C4-2B (cell line): ENCODE data around the gene ACSM2A.
"Not testable (repeated sequence)": the region's sequence is repeated elsewhere in the genome, so short reads cannot be mapped to it uniquely, and the experiment has no call there.

Source experiments
- H3K27ac ChIP-seq: fragments of 450-650 bp; 2 replicates; pipeline ENCODE4 v1.5.1; 2017
- CTCF ChIP-seq: fragments of 450-650 bp; conservative IDR thresholded peaks from 2 replicates; pipeline ENCODE4 v1.5.1; 2017; ENCODE audit warnings: mild to moderate bottlenecking
- ZFX ChIP-seq: fragments of 450-650 bp; IDR thresholded peaks from 2 replicates; pipeline ENCODE4 v1.6.1; 2017

Gene ACSM2A

GRCh38 chr16:20424129-20424866 lies 27.0 kb upstream of the ACSM2A start:
- no peak overlapping the region for H3K27ac ChIP-seq
- no peak for TF ChIP-seq CTCF
- TF ChIP-seq ZFX, result no peak

- not testable (repeated sequence) for H3K27ac ChIP-seq
Measured at GRCh38 chr16:20427401-20427797, 23.9 kb upstream of the ACSM2A start.

GRCh38 chr16:20429499-20429898 lies 21.8 kb upstream of the ACSM2A start:
- H3K27ac ChIP-seq, result not testable (repeated sequence)

GRCh38 chr16:20430480-20430879 lies 20.8 kb upstream of the ACSM2A start:
- H3K27ac ChIP-seq, result not testable (repeated sequence)

GRCh38 chr16:20430948-20431347 lies 20.4 kb upstream of the ACSM2A start:
- no peak overlapping the region for H3K27ac ChIP-seq
- TF ChIP-seq ZFX (no peak), CTCF (no peak)

- peak overlapping the region; percentile 43; the same call in 1 of the 2 replicates for H3K27ac ChIP-seq
Measured at GRCh38 chr16:20438950-20439349, 12.4 kb upstream of the ACSM2A start.

- peak overlapping the region; percentile 66; the same call in 1 of the 2 replicates for H3K27ac ChIP-seq
Measured at GRCh38 chr16:20439820-20440231, 11.5 kb upstream of the ACSM2A start.

GRCh38 chr16:20440731-20441130 lies 10.6 kb upstream of the ACSM2A start:
- H3K27ac ChIP-seq, result peak overlapping the region; percentile 66

- TF ChIP-seq CTCF (no peak), ZFX (no peak)
- H3K27ac ChIP-seq, result no peak overlapping the region
Measured at GRCh38 chr16:20441191-20441590, 10.1 kb upstream of the ACSM2A start.

GRCh38 chr16:20441859-20442258 lies 9.5 kb upstream of the ACSM2A start:
- not testable (repeated sequence) for H3K27ac ChIP-seq

- H3K27ac ChIP-seq, result not testable (repeated sequence)
Measured at GRCh38 chr16:20446652-20447393, 4.5 kb upstream of the ACSM2A start.

GRCh38 chr16:20453633-20454032 lies 2.3 kb downstream of the ACSM2A start:
- H3K27ac ChIP-seq, result not testable (repeated sequence)

GRCh38 chr16:20459227-20459626 lies 7.9 kb downstream of the ACSM2A start:
- H3K27ac ChIP-seq, result not testable (repeated sequence)

GRCh38 chr16:20460313-20460712 lies 9.0 kb downstream of the ACSM2A start:
- not testable (repeated sequence) for H3K27ac ChIP-seq

- H3K27ac ChIP-seq, result not testable (repeated sequence)
Measured at GRCh38 chr16:20468954-20469353, 17.6 kb downstream of the ACSM2A start.

GRCh38 chr16:20469930-20470329 lies 18.6 kb downstream of the ACSM2A start:
- H3K27ac ChIP-seq, result not testable (repeated sequence)

- H3K27ac ChIP-seq, result not testable (repeated sequence)
Measured at GRCh38 chr16:20470732-20471131, 19.4 kb downstream of the ACSM2A start.

- not testable (repeated sequence) for H3K27ac ChIP-seq
Measured at GRCh38 chr16:20477188-20477744, 25.9 kb downstream of the ACSM2A start.
